NCI-H510A treated with DMSO at 0.1 percent for 48 hours (cell line): ENCODE data around the gene SPDYA.
"Not testable (repeated sequence)": the region's sequence is repeated elsewhere in the genome, so short reads cannot be mapped to it uniquely, and the experiment has no call there.

Source experiments
- DNase-seq: peaks from one replicate; lab custom pipeline; 2025; lab: John Stamatoyannopoulos, UW

The SPDYA gene

GRCh38 chr2:28810384-28811285 lies at the start of gene SPDYA:
SPDYA (plus strand) TSS chr2:28810834; CDS start chr2:28816015, 5,181 bp downstream.
- peak; percentile 84 for DNase-seq

GRCh38 chr2:28761420-28761819 lies 49.2 kb upstream of the SPDYA start:
- DNase-seq, result no peak

DNA sequence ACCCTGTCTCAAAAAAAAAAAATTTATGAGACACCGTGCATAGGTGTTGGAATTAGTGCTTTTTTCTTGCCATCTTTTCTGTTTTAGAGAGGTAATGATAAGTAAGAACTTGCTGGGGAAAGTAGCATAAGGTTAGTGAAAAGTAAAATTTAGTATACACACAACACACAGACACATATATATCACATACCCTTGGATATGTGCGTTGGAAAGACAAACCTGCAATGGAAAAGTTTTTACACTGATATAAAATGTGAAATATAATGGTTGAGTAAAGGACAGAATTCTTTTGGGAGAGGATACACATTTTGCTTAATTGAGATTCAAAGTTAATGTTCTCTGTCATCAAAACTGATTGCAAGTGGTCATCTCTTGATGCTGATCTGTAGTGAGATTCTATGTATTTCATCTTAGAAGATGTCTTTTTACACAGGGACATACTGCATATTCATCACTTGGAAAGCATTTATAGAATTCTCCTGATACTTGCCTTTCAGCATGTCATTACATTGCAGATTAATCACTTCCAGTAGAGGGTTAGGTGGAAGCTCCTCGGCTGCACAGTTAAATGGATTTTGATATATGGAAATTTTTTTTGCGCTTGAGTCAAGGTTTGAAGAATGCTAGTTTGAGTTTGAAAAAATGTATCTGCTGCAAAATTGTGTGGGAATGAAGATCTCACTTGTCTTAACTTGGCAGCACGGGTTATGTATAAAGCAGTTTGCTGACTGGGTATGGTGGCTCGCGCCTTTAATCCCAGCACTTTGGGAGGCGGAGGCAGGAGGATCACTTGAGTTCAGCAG lies 45.5 kb upstream of the SPDYA start:
- DNase-seq, result no peak

DNA sequence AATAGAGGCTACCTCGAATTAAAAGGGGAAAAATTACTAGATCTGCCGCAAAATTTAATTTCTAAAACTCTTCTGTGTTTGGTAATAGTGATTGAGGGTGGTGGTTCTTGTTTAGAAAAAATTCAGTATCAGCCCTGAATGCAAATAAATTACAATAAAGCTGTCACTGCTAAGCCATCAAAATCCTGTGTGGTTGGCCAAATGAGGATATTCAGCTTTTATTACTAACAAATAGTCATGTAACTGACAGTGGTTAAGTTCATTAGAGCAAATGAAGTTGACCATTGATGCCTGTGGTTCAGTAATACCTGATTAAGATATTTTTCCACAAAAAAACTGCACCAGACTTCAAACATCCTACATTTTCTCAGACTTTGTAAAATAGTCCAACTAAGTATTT lies 44.6 kb upstream of the SPDYA start:
- no peak for DNase-seq

DNA sequence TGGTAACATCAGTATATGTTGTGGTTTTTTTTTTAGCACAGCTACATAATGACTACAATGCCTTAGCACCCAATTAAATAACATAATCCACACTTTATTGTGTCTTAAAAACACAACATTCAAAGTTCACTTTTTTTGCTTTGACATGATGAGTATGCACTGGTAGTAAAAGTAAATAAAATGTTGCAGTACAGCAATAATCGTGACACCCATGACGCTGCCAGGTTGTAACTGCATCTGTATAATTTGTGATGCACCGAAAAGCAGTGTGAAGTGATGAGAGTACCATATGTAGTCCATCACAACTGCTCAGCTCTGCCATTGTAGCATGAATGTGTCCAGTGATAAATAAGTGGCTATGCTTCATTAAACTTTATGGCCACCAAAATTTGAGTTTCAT lies 43.3 kb upstream of the SPDYA start:
- DNase-seq, result no peak

DNA sequence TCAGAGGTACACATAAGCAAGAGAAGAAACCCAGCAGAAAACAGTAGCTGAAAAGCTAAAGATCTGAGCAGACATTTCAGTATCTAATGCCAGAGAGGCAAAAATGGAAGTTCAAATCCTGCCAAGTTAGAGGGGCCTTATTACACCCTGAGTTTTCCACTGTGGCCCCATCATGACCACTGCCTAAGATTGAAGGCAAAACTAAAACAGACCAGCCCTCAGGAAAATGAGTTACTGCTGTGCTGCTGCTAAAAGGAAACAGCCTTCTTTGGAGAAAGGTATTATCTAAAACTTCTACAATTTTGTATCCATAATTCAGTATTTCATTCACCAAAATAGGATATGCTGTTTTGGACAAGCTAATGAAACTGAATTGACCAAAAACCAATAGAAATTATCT lies 42.2 kb upstream of the SPDYA start:
- no peak for DNase-seq

DNA sequence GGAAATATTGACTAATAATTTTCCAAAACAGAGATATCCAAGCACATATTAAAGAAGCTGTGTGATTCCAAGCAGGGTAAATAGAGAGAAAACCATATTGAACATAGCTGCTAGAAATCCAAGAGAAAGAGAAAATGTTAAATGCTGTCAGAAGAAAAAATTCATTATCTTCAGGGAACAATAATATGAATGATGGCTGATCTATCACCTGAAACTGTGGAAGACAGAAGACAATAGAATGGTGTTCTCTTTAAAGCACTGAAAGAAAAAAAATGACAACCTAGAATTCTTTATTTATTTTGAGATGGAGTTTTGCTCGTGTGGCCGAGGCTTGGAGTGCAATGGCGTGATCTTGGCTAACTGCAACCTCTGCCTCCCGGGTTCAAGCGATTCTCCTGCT lies 41.7 kb upstream of the SPDYA start:
- no peak for DNase-seq

DNA sequence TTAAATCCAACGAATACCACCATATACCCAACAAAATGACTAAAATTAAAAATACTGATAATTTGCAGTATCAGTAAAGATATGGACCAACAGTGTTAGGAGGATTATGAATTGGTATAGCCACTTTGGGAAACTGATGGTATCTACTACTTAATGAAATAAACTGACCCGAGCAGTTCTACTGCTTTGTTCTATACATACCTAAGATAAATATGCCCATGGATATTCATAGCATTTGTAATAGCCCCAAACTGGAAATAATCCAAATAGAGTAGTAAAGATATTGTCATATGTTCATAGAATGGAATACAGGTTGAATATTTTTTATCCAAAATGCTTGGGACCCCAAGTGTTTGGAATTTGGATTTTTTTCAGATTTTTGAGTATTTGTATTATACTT lies 38.3 kb upstream of the SPDYA start:
- DNase-seq, result no peak

GRCh38 chr2:28776471-28776870 lies 34.2 kb upstream of the SPDYA start:
- no peak for DNase-seq

DNA sequence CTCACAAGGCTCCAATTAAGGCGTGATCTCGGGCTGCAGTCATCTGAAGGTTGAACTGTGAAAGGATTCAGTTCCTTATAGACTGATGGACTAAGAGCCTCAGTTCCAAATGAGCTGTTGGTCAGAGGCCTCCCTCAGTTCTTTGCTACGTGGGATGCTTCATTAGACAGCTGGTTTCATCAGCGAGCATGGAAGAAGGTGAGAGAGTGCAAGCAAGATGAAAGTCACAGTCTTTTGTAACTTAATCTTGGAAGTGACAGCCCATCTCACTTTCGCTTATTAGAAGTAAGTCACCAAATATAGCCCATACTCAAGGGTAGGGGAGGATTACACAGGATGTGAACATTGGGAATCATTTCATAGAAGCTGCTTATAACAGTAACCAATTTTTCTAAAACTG lies 32.2 kb upstream of the SPDYA start:
- DNase-seq, result no peak

DNA sequence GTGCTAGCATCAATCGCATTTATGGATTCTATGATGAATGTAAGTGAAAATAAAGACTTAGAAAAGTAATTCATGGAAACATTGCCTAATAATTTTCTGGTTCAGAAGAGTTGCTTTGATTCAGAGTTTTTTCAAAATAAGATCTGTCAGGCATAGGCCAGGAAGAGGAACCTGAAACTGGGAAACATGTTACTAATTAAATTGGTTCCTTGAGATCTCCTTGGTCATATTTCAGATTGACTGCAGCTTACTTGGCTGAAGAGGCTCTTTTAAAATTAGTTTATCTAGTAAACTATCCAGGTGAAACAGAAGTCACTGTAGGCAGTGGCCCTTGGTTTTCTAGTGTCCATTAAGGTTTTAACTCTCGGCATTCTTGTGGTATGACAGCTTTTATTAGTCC lies 31.6 kb upstream of the SPDYA start:
- DNase-seq, result no peak

- DNase-seq, result peak; percentile 8
Observed at GRCh38 chr2:28780496-28780895, 30.1 kb upstream of the SPDYA start.

GRCh38 chr2:28782423-28782822 lies 28.2 kb upstream of the SPDYA start:
- DNase-seq, result no peak

GRCh38 chr2:28784570-28784969 lies 26.1 kb upstream of the SPDYA start:
- DNase-seq, result not testable (repeated sequence)

GRCh38 chr2:28796620-28797019 lies 14.0 kb upstream of the SPDYA start:
- no peak for DNase-seq

GRCh38 chr2:28801726-28802125 lies 8.9 kb upstream of the SPDYA start:
- no peak for DNase-seq

GRCh38 chr2:28802975-28803429 lies 7.6 kb upstream of the SPDYA start:
- no peak for DNase-seq

DNA sequence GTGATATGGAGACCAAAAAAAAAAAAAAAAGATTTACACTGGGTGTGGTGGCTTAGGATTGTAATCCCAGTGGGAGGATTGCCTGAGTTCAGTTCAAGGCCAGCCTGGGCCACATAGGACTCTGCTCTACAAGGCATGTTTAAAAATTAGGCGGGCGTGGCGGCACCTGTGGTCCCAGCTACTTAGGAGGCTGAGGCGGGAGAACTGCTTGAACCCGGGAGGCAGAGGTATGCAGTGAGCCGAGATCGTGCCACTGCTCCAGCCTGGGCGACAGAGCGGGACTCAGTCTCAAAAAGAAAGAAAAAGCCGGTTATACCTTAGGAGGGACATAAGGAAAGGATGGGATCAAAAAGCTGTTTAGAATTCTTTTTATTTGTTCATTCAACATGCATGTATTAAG lies 707 bp upstream of the SPDYA start:
- no peak for DNase-seq

GRCh38 chr2:28818053-28818452 lies 7.4 kb downstream of the SPDYA start:
- DNase-seq, result no peak

DNA sequence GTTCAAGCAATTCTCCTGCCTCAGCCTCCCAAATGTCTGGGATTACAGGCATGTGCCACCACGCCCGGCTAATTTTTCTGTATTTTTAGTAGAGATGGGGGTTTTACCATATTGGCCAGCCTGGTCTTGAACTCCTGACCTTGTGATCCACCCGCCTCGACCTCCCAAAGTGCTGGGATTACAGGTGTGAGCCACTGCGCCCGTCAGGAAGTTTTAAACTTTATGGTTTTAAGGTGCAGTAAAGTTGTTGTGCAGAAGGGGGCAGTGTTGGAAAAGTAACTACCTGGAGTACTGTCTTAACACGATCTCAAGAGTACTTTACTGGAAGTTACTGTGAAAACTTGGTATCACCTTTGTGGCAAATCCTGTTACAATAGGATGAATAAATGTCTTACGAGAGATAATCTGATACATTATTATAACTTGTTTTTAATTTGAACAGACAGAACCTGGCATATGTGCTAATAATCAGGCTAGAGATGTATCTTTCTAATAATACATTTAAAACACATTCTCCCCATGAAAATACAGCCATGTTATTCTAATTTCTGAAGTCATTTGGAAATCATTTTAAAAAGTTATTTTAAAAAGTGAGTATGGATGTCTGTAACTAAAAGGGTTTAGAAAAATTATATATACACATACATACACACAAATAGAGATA lies 10.8 kb downstream of the SPDYA start:
- peak; percentile 54 for DNase-seq

- no peak for DNase-seq
Observed at GRCh38 chr2:28822036-28822435, 11.4 kb downstream of the SPDYA start.

DNA sequence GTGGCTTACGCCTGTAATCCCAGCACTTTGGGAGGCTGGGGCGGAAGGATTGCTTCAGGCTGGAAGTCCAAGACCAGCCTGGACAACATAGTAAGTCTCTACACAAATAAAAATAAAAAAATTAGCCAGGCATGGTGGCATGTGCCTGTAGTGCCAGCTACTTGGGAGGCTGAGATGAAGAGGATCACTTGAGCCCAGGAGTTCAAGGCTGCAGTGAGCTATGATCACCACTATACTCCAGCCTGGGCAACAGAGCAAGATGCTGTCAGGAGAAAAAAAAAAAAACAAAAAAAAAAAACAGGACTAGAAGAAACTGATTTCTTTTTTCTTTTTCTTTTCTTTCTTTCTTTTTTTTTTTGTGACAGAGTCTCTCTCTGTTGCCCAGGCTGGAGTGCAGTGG lies 13.6 kb downstream of the SPDYA start:
- no peak for DNase-seq

- DNase-seq, result no peak
Observed at GRCh38 chr2:28824870-28825269, 14.2 kb downstream of the SPDYA start.
